ENCODE data around the gene DNAH10. TPM values are rescaled to one million over a fixed set of nuclear protein-coding genes. Genes with fewer than 3 reads are reported as not detected.
A peak's percentile ranks its signal among the peaks of the same experiment; 100 is the strongest.

Gene DNAH10
- total RNA-seq, 1 donor from 2014 or later = 0.04 TPM

DNA sequence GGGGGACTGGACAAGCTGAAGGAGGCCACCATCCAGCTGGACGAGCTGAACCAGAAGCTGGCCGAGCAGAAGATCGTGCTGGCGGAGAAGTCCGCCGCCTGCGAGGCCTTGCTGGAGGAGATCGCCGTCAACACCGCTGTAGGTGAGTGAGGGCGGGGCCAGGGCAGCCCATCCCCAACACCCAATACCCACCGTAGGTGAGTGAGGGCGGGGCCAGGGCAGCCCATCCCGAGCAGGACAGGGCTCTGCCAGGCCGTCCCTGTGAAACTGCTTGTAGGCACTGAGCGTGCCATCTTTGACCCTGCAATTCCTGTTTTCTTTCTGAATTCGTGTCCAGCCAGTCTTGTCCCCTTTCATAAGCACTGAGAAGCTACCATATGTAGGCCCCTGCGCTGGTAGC, 136.6 kb downstream of the DNAH10 start:
- no peak for TF ChIP-seq CTCF (IDR thresholded peaks at IDR 0.05; ENCODE audit: insufficient read depth, low read length, poor library complexity, severe bottlenecking)
- no peak for DNase-seq (ENCODE audit: low read depth)
- Histone ChIP-seq H3K27me3 (ENCODE audit: control insufficient read depth, insufficient read depth, low read length) (peaks cover 6% of the 10 kb centered on the region), H3K4me3 (ENCODE audit: low read depth, low read length) (no peak overlapping the region), H3K36me3 (ENCODE audit: control insufficient read depth, insufficient read depth, low read length) (no peaks in the 10 kb centered on the region)

DNA sequence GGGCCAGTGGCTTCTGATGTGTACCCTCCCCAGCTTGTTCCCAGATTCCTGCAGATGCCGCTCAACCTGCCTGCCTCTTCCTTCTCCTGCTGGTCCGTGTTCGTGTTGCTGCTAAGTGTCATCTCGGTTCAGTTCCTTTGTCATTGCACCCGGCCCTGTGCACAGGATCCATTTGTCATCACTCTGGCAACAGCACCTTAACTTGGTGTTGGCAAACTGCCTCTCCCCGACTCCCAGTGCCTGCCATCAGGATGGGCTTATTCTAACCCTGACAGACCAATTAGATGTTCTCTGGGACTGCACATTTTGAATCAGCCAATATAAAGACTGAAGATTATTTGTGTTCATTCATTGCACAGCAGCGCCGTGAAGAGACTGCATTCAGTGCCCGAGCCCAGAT, 137.3 kb downstream of the DNAH10 start:
- H3K4me3 ChIP-seq (ENCODE audit: low read depth, low read length) = no peak overlapping the region
- H3K36me3 ChIP-seq (ENCODE audit: control insufficient read depth, insufficient read depth, low read length) = no peaks in the 10 kb centered on the region
- H3K27me3 ChIP-seq (ENCODE audit: control insufficient read depth, insufficient read depth, low read length) = peaks cover 8% of the 10 kb centered on the region
- no peak for DNase-seq (ENCODE audit: low read depth)
- no peak for TF ChIP-seq CTCF (IDR thresholded peaks at IDR 0.05; ENCODE audit: insufficient read depth, low read length, poor library complexity, severe bottlenecking)

- peak; percentile 21 for DNase-seq (ENCODE audit: low read depth)
- no peak overlapping the region for H3K4me3 ChIP-seq (ENCODE audit: low read depth, low read length)
- H3K27me3 ChIP-seq (ENCODE audit: control insufficient read depth, insufficient read depth, low read length) = peaks cover 10% of the 10 kb centered on the region
Measured at GRCh38 chr12:123900871-123901376, 138.8 kb downstream of the DNAH10 start.

GRCh38 chr12:123902821-123903220, 140.7 kb downstream of the DNAH10 start:
- no peak for TF ChIP-seq CTCF (IDR thresholded peaks at IDR 0.05; ENCODE audit: insufficient read depth, low read length, poor library complexity, severe bottlenecking)
- Histone ChIP-seq H3K4me3 (ENCODE audit: low read depth, low read length) (no peak overlapping the region), H3K27me3 (ENCODE audit: control insufficient read depth, insufficient read depth, low read length) (peaks cover 10% of the 10 kb centered on the region), H3K36me3 (ENCODE audit: control insufficient read depth, insufficient read depth, low read length) (no peaks in the 10 kb centered on the region)
- DNase-seq (ENCODE audit: low read depth) = no peak

More at GRCh38 chr12:123900871-123901376, 138.8 kb downstream of the DNAH10 start:
- no peaks in the 10 kb centered on the region for H3K36me3 ChIP-seq (ENCODE audit: control insufficient read depth, insufficient read depth, low read length)
- no peak for TF ChIP-seq CTCF (IDR thresholded peaks at IDR 0.05; ENCODE audit: insufficient read depth, low read length, poor library complexity, severe bottlenecking)

DNA sequence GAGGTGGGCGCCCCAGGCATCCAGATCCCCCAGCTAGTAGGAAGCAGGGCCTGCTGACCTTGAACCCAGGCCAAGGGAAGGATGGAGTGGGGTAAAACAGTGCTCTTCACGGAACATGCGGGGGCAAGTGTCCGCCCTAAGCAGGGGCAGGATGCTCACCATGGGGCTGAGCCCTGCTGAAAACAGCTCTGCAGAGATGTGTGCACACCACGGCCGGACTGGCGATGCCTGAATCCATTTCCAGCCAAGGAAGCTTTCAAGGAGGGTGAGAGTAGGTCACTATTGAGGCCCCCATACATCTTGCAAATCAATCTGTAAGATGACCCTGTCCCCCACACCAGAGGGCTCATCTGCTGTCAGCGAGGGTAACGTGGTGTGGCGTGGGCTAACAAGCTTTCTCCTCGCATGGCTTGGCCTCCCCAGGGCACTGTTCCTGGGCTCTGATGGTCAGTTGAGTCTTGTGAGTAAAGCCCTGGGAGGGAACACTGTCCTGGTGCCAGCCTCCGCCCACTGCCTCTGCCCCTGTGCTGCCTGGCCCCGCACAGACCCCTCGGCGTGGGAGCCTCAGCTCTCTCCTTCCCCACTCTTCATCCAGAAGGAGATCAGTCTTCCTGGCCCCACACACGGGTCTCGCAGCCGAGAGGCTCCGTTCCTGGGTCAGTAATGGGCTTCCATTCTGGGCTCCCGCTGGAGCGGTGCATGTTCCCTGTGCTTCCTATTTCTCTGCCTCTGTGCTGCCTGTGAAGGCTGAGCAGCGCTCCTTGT, 141.4 kb downstream of the DNAH10 start:
- no peak for DNase-seq (ENCODE audit: low read depth)
- Histone ChIP-seq H3K4me3 (ENCODE audit: low read depth, low read length) (no peak overlapping the region), H3K36me3 (ENCODE audit: control insufficient read depth, insufficient read depth, low read length) (no peaks in the 10 kb centered on the region), H3K27me3 (ENCODE audit: control insufficient read depth, insufficient read depth, low read length) (peaks cover 10% of the 10 kb centered on the region)
- no peak for TF ChIP-seq CTCF (IDR thresholded peaks at IDR 0.05; ENCODE audit: insufficient read depth, low read length, poor library complexity, severe bottlenecking)

All from kidney epithelial cell (primary cell).